ENCODE results near the gene TFEB. TPM values are rescaled to one million over a fixed set of nuclear protein-coding genes. Genes with fewer than 3 reads are reported as not detected.

TFEB gene
- total and polyA plus RNA-seq, 2 donors (not counting 3 experiments of a cell fraction or from before 2014, with no cell fraction given) = 4.9 to 6.6 TPM

DNA sequence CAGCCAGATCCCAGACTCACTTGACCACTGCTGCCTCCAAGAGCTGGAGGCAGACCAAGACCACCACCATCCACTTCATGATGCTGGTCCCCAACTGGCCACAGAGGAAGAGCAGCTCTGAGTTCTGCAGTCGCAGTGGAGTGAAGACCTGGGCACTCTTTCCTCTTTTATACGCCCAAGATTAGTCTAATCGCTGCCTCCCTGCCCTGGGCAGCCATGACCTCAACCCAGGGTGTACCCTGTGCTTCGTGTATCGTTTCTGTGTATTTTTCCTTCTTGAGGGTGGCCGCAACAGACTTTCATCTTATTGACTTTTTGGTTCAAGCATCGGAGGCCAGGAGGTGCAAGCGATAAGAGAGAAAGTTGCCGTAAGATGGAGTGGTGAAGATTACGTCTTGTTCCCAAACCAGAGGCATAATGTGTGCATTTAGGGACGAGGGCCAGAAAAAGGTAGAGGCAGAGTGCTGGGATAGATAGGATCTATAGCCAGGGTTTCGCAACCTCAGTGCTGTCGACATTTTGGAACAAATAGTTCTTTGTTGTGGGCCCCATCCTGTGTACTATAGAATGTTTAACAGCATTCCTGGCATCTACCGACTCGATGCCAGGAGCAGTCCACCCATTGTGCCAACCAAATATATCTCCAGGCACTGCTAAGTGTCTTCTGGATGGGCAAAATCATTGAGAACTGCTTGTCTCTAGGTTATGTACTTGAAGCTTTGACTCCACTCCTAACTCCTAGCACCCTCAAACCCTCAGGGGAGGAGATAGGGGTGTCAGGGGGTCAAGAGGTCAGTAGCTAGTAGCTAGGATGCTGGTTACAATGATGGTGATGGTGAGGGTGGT is 12.1 kb upstream of the TFEB start, which contains the start of gene PGC:
Gene PGC (minus strand): TSS at position 142 of the 846 bp plus-strand sequence. CDS start 63 bp downstream, at position 79.
- intact Hi-C loops (cut with micrococcal nuclease) = no loop called here
- Histone ChIP-seq H3K4me3 (replicated peaks in 1 of 3; ENCODE audit: insufficient read depth in 1 of 3, low read depth in 1 of 3, low read length in 3 of 3) (no peak within 1 kb of the TSS), H3K27me3 (ENCODE audit: control insufficient read depth in 2 of 2, insufficient read depth in 2 of 2, low read length in 2 of 2) (peaks cover 0 to 3% of the 10 kb centered on the region in 2 experiments), H2AFZ (ENCODE audit: low read depth, low read length) (no peak within 1 kb of the TSS), H3K4me2 (ENCODE audit: insufficient read depth, low read length) (no peak within 1 kb of the TSS), H3K36me3 (ENCODE audit: control insufficient read depth in 2 of 2, extremely low read depth in 1 of 2, insufficient read depth in 2 of 2, low read length in 2 of 2) (no peaks in the 10 kb centered on the region), H3K27ac (ENCODE audit: insufficient read depth, low read depth, low read length) (no peak within 1 kb of the TSS), H3K9me1 (replicated peaks; ENCODE audit: control insufficient read depth, extremely low read depth, insufficient read depth, low read length) (no peaks in the 10 kb centered on the region), H3K79me2 (ENCODE audit: control insufficient read depth, insufficient read depth, low read length) (no peaks in the 10 kb centered on the region), H3K9ac (replicated peaks; ENCODE audit: extremely low read depth, insufficient read depth, low read length) (no peak within 1 kb of the TSS), H4K20me1 (replicated peaks; ENCODE audit: control insufficient read depth, extremely low read depth, insufficient read depth, low read length) (no peaks in the 10 kb centered on the region), H3K4me1 (ENCODE audit: control insufficient read depth, extremely low read depth, insufficient read depth, low read length) (no peaks in the 10 kb centered on the region), H3K9me3 (replicated peaks; ENCODE audit: control insufficient read depth, insufficient read depth, low read length) (no peaks in the 10 kb centered on the region)
- FAIRE-seq (no peak), DNase-seq (ENCODE audit: low read depth, low spot score) (no peak)
- TF ChIP-seq, protein P1, sequence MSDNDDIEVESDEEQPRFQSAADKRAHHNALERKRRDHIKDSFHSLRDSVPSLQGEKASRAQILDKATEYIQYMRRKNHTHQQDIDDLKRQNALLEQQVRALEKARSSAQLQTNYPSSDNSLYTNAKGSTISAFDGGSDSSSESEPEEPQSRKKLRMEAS (IDR thresholded peaks at IDR 0.05; ENCODE audit: insufficient read depth, insufficient read length) = no peak
- TF ChIP-seq MYC (IDR thresholded peaks at IDR 0.05; ENCODE audit: low read depth, low read length) = no peak
- no peak for TF ChIP-seq JUN (IDR thresholded peaks at IDR 0.05; ENCODE audit: borderline replicate concordance, insufficient read depth, insufficient read length, low read depth)
- TF ChIP-seq POLR2A (IDR thresholded peaks at IDR 0.05; ENCODE audit: low read depth, low read length) = no peak
- TF ChIP-seq EZH2 (IDR thresholded peaks at IDR 0.05; ENCODE audit: borderline replicate concordance, low read depth, low read length, severe bottlenecking) = no peak
- TF ChIP-seq GATA2 (IDR thresholded peaks at IDR 0.05; ENCODE audit: insufficient read depth, insufficient read length, low read depth, low read length) = no peak
- TF ChIP-seq, protein P2, sequence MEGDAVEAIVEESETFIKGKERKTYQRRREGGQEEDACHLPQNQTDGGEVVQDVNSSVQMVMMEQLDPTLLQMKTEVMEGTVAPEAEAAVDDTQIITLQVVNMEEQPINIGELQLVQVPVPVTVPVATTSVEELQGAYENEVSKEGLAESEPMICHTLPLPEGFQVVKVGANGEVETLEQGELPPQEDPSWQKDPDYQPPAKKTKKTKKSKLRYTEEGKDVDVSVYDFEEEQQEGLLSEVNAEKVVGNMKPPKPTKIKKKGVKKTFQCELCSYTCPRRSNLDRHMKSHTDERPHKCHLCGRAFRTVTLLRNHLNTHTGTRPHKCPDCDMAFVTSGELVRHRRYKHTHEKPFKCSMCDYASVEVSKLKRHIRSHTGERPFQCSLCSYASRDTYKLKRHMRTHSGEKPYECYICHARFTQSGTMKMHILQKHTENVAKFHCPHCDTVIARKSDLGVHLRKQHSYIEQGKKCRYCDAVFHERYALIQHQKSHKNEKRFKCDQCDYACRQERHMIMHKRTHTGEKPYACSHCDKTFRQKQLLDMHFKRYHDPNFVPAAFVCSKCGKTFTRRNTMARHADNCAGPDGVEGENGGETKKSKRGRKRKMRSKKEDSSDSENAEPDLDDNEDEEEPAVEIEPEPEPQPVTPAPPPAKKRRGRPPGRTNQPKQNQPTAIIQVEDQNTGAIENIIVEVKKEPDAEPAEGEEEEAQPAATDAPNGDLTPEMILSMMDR (IDR thresholded peaks at IDR 0.05; ENCODE audit: extremely low read depth in 1 of 2, insufficient read depth in 1 of 2, low read depth in 1 of 2, low read length in 2 of 2) = no peak
- no peak for TF ChIP-seq POLR2AphosphoS5 (IDR thresholded peaks at IDR 0.05; ENCODE audit: insufficient read depth, low read depth, low read length)
- TF ChIP-seq FOS (IDR thresholded peaks at IDR 0.05; ENCODE audit: borderline replicate concordance, insufficient read depth, low read length) = no peak
- ChIA-PET POLR2A (no interaction called here), CTCF (no interaction called here)
- no TSS peak for BruUV-seq (replicated peaks)
- dilution Hi-C loops (cut with MboI; ENCODE audit: extremely low pct_ligation_motif_present, low sequenced_read_pairs) = no loop called here

Measured in endothelial cell of umbilical vein (primary cell).